GM23248 (cell line): ENCODE measurements around the gene SPRED3. TPM values are rescaled to one million over a fixed set of nuclear protein-coding genes. Genes with fewer than 3 reads are reported as not detected.

Experiments used
- DNase-seq: peaks from one replicate; pipeline ENCODE4 v3.0.0-alpha.2; 2015
- H2AFZ ChIP-seq: fragments of 200-600 bp; sonication (generic); 2 replicates; pipeline ENCODE4 v1.6.1; 2016; ENCODE audit warnings: antibody characterized with exemption
- H3F3A ChIP-seq: fragments of 200-600 bp; sonication (generic); 2 replicates; pipeline ENCODE4 v1.6.1; 2016; ENCODE audit warnings: mild to moderate bottlenecking, antibody characterized with exemption, mixed run types; ENCODE audit not compliant: insufficient read depth
- H3K27ac ChIP-seq: fragments of 200-600 bp; sonication (generic); 2 replicates; pipeline ENCODE4 v1.5.1; 2016; ENCODE audit warnings: mild to moderate bottlenecking
- H3K27me3 ChIP-seq: fragments of 200-600 bp; sonication (generic); replicated peaks from 2 replicates; pipeline ENCODE4 v1.6.1; 2016; ENCODE audit warnings: mild to moderate bottlenecking; ENCODE audit not compliant: insufficient read depth
- H3K36me3 ChIP-seq: fragments of 200-600 bp; sonication (generic); 2 replicates; pipeline ENCODE4 v1.6.1; 2016; ENCODE audit warnings: low read depth, mild to moderate bottlenecking
- H3K4me1 ChIP-seq: fragments of 200-600 bp; sonication (generic); 2 replicates; pipeline ENCODE4 v1.6.1; 2016; ENCODE audit warnings: mild to moderate bottlenecking; ENCODE audit not compliant: insufficient read depth
- H3K4me2 ChIP-seq: fragments of 200-600 bp; sonication (generic); one replicate; pipeline ENCODE4 v1.6.1; 2016; ENCODE audit warnings: mild to moderate bottlenecking; ENCODE audit not compliant: unreplicated experiment
- H3K4me3 ChIP-seq: fragments of 200-600 bp; sonication (generic); 2 replicates; pipeline ENCODE4 v1.5.1; 2016; ENCODE audit warnings: mild to moderate bottlenecking
- H3K79me2 ChIP-seq: fragments of 200-600 bp; sonication (generic); 2 replicates; pipeline ENCODE4 v1.6.1; 2016; ENCODE audit warnings: mild to moderate bottlenecking; ENCODE audit not compliant: insufficient read depth
- H3K9ac ChIP-seq: fragments of 200-600 bp; sonication (generic); 2 replicates; pipeline ENCODE4 v1.6.1; 2016; ENCODE audit warnings: mild to moderate bottlenecking
- H3K9me2 ChIP-seq: fragments of 200-600 bp; sonication (generic); 2 replicates; pipeline ENCODE4 v1.6.1; 2016; ENCODE audit warnings: mixed run types, mild to moderate bottlenecking, moderate library complexity; ENCODE audit not compliant: insufficient read depth
- H3K9me3 ChIP-seq: fragments of 200-600 bp; sonication (generic); one replicate; pipeline ENCODE4 v1.6.1; 2017; ENCODE audit warnings: low read depth
- H4K20me1 ChIP-seq: fragments of 200-600 bp; sonication (generic); 2 replicates; pipeline ENCODE4 v1.6.0; 2016; ENCODE audit not compliant: insufficient read depth
- EZH2 ChIP-seq: fragments of 200-600 bp; sonication (generic); IDR thresholded peaks from 2 replicates; pipeline ENCODE4 v1.6.1; 2018; ENCODE audit warnings: antibody characterized with exemption, mild to moderate bottlenecking; ENCODE audit not compliant: insufficient read depth, poor library complexity, severe bottlenecking
- EZH2phosphoT487 ChIP-seq: fragments of 200-600 bp; sonication (generic); IDR thresholded peaks from 2 replicates; pipeline ENCODE4 v1.6.1; 2018; ENCODE audit warnings: antibody characterized with exemption, moderate library complexity, mild to moderate bottlenecking, low read depth; ENCODE audit not compliant: insufficient read depth
- WGBS, 2 experiments: methylation state at CpG; one replicate each; pipeline ENCODE4 v1.1.6; 2015 to 2017; ENCODE audit warnings: low lambda C conversion rate in 2 of 2, low coverage in 1 of 2; ENCODE audit errors: missing lambda C conversion rate in 2 of 2; 5-methylcytosine and 5-hydroxymethylcytosine counted together
- in situ Hi-C: fragments of 300-500 bp; cut with MboI; formaldehyde crosslinking; loops from 2 replicates; pipeline ENCODE4 v1.15.0; 2020
- polyA plus RNA-seq: library from polyadenylated mRNA; unstranded; fragments of >200 nt; fragmentation: Nextera tagmentation; extraction: Ambion mirVana; gene quantifications from 2 replicates; pipeline ENCODE4 v1.2.1, GENCODE V29; 2016
- total RNA-seq: library from RNA; depleted of rRNA; stranded (reverse); fragments of >200 nt; shearing (Covaris generic); gene quantifications from 2 replicates; pipeline ENCODE4 v1.2.3, GENCODE V29; 2014

Gene SPRED3
- total and polyA plus RNA-seq, 2 experiments from 2014 or later, result 1.8 to 2.1 TPM

GRCh38 chr19:38350883-38351282 lies 37.6 kb upstream of the SPRED3 start:
- no peak overlapping the region for H2AFZ ChIP-seq
- H3F3A ChIP-seq, result no peaks in the 10 kb centered on the region
- DNase-seq, result no peak
- H3K79me2 ChIP-seq, result no peaks in the 10 kb centered on the region
- no peak overlapping the region for H3K9ac ChIP-seq
- H3K4me3 ChIP-seq, result no peak overlapping the region
- H4K20me1 ChIP-seq, result no peaks in the 10 kb centered on the region
- TF ChIP-seq EZH2phosphoT487, result no peak
- TF ChIP-seq EZH2, result no peak
- no peaks in the 10 kb centered on the region for H3K9me3 ChIP-seq
- no peaks in the 10 kb centered on the region; the same call in 1 of the 2 replicates for H3K27me3 ChIP-seq
- in situ Hi-C loops, result no loop called here
- H3K27ac ChIP-seq, result no peak overlapping the region
- H3K4me2 ChIP-seq, result no peak overlapping the region
- H3K4me1 ChIP-seq, result no peaks in the 10 kb centered on the region
- H3K9me2 ChIP-seq, result no peaks in the 10 kb centered on the region
- H3K36me3 ChIP-seq, result no peaks in the 10 kb centered on the region
- WGBS, 2 experiments, result 76 to 90% methylated on average over 3 of the region's 3 CpGs

- Histone ChIP-seq H4K20me1 (no peaks in the 10 kb centered on the region), H3K4me2 (no peak overlapping the region), H3K4me1 (no peaks in the 10 kb centered on the region), H3K27ac (no peak overlapping the region), H3K4me3 (no peak overlapping the region), H3K9me2 (no peaks in the 10 kb centered on the region), H3K79me2 (no peaks in the 10 kb centered on the region), H3K27me3 (no peaks in the 10 kb centered on the region; the same call in 1 of the 2 replicates), H2AFZ (no peak overlapping the region), H3F3A (no peaks in the 10 kb centered on the region), H3K9ac (no peak overlapping the region), H3K36me3 (no peaks in the 10 kb centered on the region), H3K9me3 (no peaks in the 10 kb centered on the region)
- no peak for DNase-seq
- 44 to 51% methylated on average over 9 of the region's 9 CpGs for WGBS, 2 experiments
- no peak for TF ChIP-seq EZH2phosphoT487
- TF ChIP-seq EZH2, result no peak
- in situ Hi-C loops, result no loop called here
These were observed 36.6 kb upstream of the SPRED3 start for GRCh38 chr19:38351865-38352395.

- DNase-seq, result no peak
- Histone ChIP-seq H3K9me2 (no peaks in the 10 kb centered on the region), H4K20me1 (no peaks in the 10 kb centered on the region), H3K79me2 (no peaks in the 10 kb centered on the region), H3K4me3 (no peak overlapping the region), H2AFZ (no peak overlapping the region), H3K4me2 (no peak overlapping the region), H3K36me3 (no peaks in the 10 kb centered on the region), H3K9me3 (no peaks in the 10 kb centered on the region), H3K27me3 (no peaks in the 10 kb centered on the region; the same call in 1 of the 2 replicates), H3K9ac (no peak overlapping the region), H3K4me1 (no peaks in the 10 kb centered on the region), H3K27ac (no peak overlapping the region), H3F3A (no peaks in the 10 kb centered on the region)
- 42 to 44% methylated on average over 8 of the region's 8 CpGs for WGBS, 2 experiments
- in situ Hi-C loops, result no loop called here
- no peak for TF ChIP-seq EZH2
- TF ChIP-seq EZH2phosphoT487, result no peak
These were observed 35.9 kb upstream of the SPRED3 start for GRCh38 chr19:38352611-38353010.

GRCh38 chr19:38355728-38356725 lies 32.5 kb upstream of the SPRED3 start:
- WGBS, 2 experiments, result 53 to 59% methylated on average over 15 to 16 of the region's 16 CpGs
- no peak for DNase-seq
- Histone ChIP-seq H3K27me3 (peaks cover 21% of the 10 kb centered on the region), H3K9me3 (no peaks in the 10 kb centered on the region), H3K4me3 (no peak overlapping the region), H3K36me3 (no peaks in the 10 kb centered on the region), H3K4me1 (no peaks in the 10 kb centered on the region), H3K9me2 (no peaks in the 10 kb centered on the region), H4K20me1 (no peaks in the 10 kb centered on the region), H2AFZ (no peak overlapping the region), H3K4me2 (no peak overlapping the region), H3K9ac (no peak overlapping the region), H3K79me2 (no peaks in the 10 kb centered on the region), H3F3A (no peaks in the 10 kb centered on the region), H3K27ac (no peak overlapping the region)
- TF ChIP-seq EZH2 (no peak), EZH2phosphoT487 (no peak)
- in situ Hi-C loops, result no loop called here
